Endothelial cell of umbilical vein (primary cell): ENCODE results near the gene PXT1. TPM values are rescaled to one million over a fixed set of nuclear protein-coding genes. Genes with fewer than 3 reads are reported as not detected.

Experiments used
- BruUV-seq: library from RNA; stranded (reverse); fragments of 400-500 nt; replicated peaks from 2 replicates; lab custom pipeline; 2021; lab: Mats Ljungman, UMichigan
- CTCF ChIA-PET: fragments of 300-600, 350-600 bp; sonication (Branson Sonifier 250); formaldehyde crosslinking; loops from one replicate; lab custom pipeline; 2021; ENCODE audit warnings: antibody characterized with exemption, inconsistent platforms; lab: Charles Lee
- POLR2A ChIA-PET: fragments of 300-600, 350-600 bp; sonication (Branson Sonifier 250); formaldehyde crosslinking; loops from one replicate; lab custom pipeline; 2021; ENCODE audit warnings: antibody characterized with exemption, inconsistent platforms; lab: Charles Lee
- DNase-seq: peaks from one replicate; pipeline ENCODE4 v3.0.0-alpha.2; 2011; ENCODE audit warnings: low read depth, low spot score
- FAIRE-seq: peaks from 2 replicates; lab custom pipeline; 2011; peaks lifted over from hg19 to GRCh38; lab: Jason Lieb, UNC
- H2AFZ ChIP-seq: 2 replicates; pipeline ENCODE4 v1.6.0; 2012; ENCODE audit warnings: low read depth, low read length, control low read depth, inconsistent platforms
- H3K27ac ChIP-seq: 2 replicates; pipeline ENCODE4 v1.5.1; 2011; ENCODE audit warnings: low read depth, mild to moderate bottlenecking, control low read depth, low read length, moderate library complexity; ENCODE audit not compliant: insufficient read depth
- H3K27me3 ChIP-seq, 2 experiments: 2 replicates each; pipeline versions ENCODE4 v1.6.0 to v1.6.1; 2011; ENCODE audit warnings: low read length in 2 of 2, mixed read lengths in 1 of 2; ENCODE audit not compliant: control insufficient read depth in 2 of 2, insufficient read depth in 2 of 2
- H3K36me3 ChIP-seq, 2 experiments: 2 replicates in 1 of 2; 3 replicates in 1 of 2; pipeline ENCODE4 v1.5.1; 2011; ENCODE audit warnings: low read length in 2 of 2, mild to moderate bottlenecking in 1 of 2, moderate library complexity in 1 of 2; ENCODE audit not compliant: control insufficient read depth in 2 of 2, insufficient read depth in 2 of 2; ENCODE audit errors: extremely low read depth in 1 of 2
- H3K4me1 ChIP-seq: 3 replicates; pipeline ENCODE4 v1.5.1; 2011; ENCODE audit warnings: mild to moderate bottlenecking, low read length; ENCODE audit not compliant: control insufficient read depth, insufficient read depth; ENCODE audit errors: extremely low read depth
- H3K4me2 ChIP-seq: 2 replicates; pipeline ENCODE4 v1.6.1; 2011; ENCODE audit warnings: low read length, control low read depth, mixed read lengths; ENCODE audit not compliant: insufficient read depth
- H3K4me3 ChIP-seq, 3 experiments: fragments of 200-600 bp in 1 of 3; sonication (generic), shearing (Covaris generic) in 1 of 3; replicated peaks in 1 of 3; 2 replicates each; pipeline ENCODE4 v1.5.1; 2011 to 2016; ENCODE audit warnings: control low read depth in 3 of 3, low read length in 3 of 3, mild to moderate bottlenecking in 2 of 3, inconsistent platforms in 1 of 3, low read depth in 1 of 3, moderate library complexity in 1 of 3; ENCODE audit not compliant: insufficient read depth in 1 of 3
- H3K79me2 ChIP-seq: 2 replicates; pipeline ENCODE4 v1.6.0; 2012; ENCODE audit warnings: low read length, inconsistent platforms; ENCODE audit not compliant: control insufficient read depth, insufficient read depth
- H3K9ac ChIP-seq: replicated peaks from 2 replicates; pipeline ENCODE3; 2011; ENCODE audit warnings: low read length, control low read depth; ENCODE audit not compliant: insufficient read depth; ENCODE audit errors: extremely low read depth
- H3K9me1 ChIP-seq: replicated peaks from 3 replicates; pipeline ENCODE4 v1.6.0; 2011; ENCODE audit warnings: mild to moderate bottlenecking, low read length; ENCODE audit not compliant: control insufficient read depth, insufficient read depth; ENCODE audit errors: extremely low read depth
- H3K9me3 ChIP-seq: replicated peaks from 2 replicates; pipeline ENCODE4 v1.5.1; 2012; ENCODE audit warnings: low read length, inconsistent platforms; ENCODE audit not compliant: control insufficient read depth, insufficient read depth
- H4K20me1 ChIP-seq: replicated peaks from 2 replicates; pipeline ENCODE3; 2011; ENCODE audit warnings: mild to moderate bottlenecking, low read length; ENCODE audit not compliant: control insufficient read depth, insufficient read depth; ENCODE audit errors: extremely low read depth
- CTCF ChIP-seq, 2 donors: IDR thresholded peaks; 1 replicate in 1 of 2; 2 replicates in 1 of 2; pipeline ENCODE4 v1.5.1; 2011; ENCODE audit warnings: low read length in 2 of 2, mild to moderate bottlenecking in 2 of 2, moderate library complexity in 2 of 2, control low read depth in 1 of 2, inconsistent platforms in 1 of 2, low read depth in 1 of 2; ENCODE audit not compliant: insufficient read depth in 1 of 2; ENCODE audit errors: extremely low read depth in 1 of 2
- EZH2 ChIP-seq: IDR thresholded peaks from 2 replicates; pipeline ENCODE4 v1.6.1; 2012; ENCODE audit warnings: borderline replicate concordance, low read depth, mild to moderate bottlenecking, moderate library complexity, low read length, inconsistent platforms; ENCODE audit not compliant: severe bottlenecking
- FOS ChIP-seq: IDR thresholded peaks from 2 replicates; pipeline ENCODE4 v1.6.1; 2011; ENCODE audit warnings: mild to moderate bottlenecking, low read length, moderate library complexity, borderline replicate concordance; ENCODE audit not compliant: insufficient read depth
- GATA2 ChIP-seq: IDR thresholded peaks from 2 replicates; pipeline ENCODE4 v1.7.0; 2011; ENCODE audit warnings: low read depth, mild to moderate bottlenecking, moderate library complexity, mixed read lengths, low read length; ENCODE audit not compliant: insufficient read length, insufficient read depth
- JUN ChIP-seq: IDR thresholded peaks from 2 replicates; pipeline ENCODE4 v1.6.1; 2011; ENCODE audit warnings: borderline replicate concordance, low read depth; ENCODE audit not compliant: insufficient read length, insufficient read depth
- MAX ChIP-seq: IDR thresholded peaks from 2 replicates; pipeline ENCODE4 v1.6.1; 2011; ENCODE audit not compliant: insufficient read depth, insufficient read length
- MYC ChIP-seq: IDR thresholded peaks from one replicate; pipeline ENCODE4 v1.6.1; 2011; ENCODE audit warnings: mild to moderate bottlenecking, low read depth, low read length
- POLR2A ChIP-seq: IDR thresholded peaks from 2 replicates; pipeline ENCODE4 v1.6.1; 2012; ENCODE audit warnings: low read depth, mild to moderate bottlenecking, control low read depth, low read length
- POLR2AphosphoS5 ChIP-seq: IDR thresholded peaks from 2 replicates; pipeline ENCODE4 v1.6.1; 2012; ENCODE audit warnings: low read depth, mild to moderate bottlenecking, control low read depth, low read length, moderate library complexity; ENCODE audit not compliant: insufficient read depth
- dilution Hi-C: fragments of 300-500 bp; cut with MboI; formaldehyde crosslinking; loops from one replicate; pipeline ENCODE4 v1.15.0; 2019; ENCODE audit warnings: low sequenced_read_pairs; ENCODE audit not compliant: extremely low pct_ligation_motif_present
- intact Hi-C: fragments of 100-400 bp; cut with micrococcal nuclease; formaldehyde crosslinking; loops from one replicate; pipeline ENCODE4 v1.10.0; 2022
- polyA plus RNA-seq, 4 experiments: library from polyadenylated mRNA; depleted of rRNA in 3 of 4; stranded (reverse) in 3 of 4; unstranded in 1 of 4; fragments of >200 nt; gene quantifications; 2 replicates each; pipeline versions ENCODE4 v1.2.1 to v1.2.3, GENCODE V29; 2011 to 2012; ENCODE audit warnings: missing spikeins in 1 of 4
- total RNA-seq: library from RNA; stranded (reverse); gene quantifications from 2 replicates; pipeline ENCODE4 v1.2.3, GENCODE V29; 2021

Gene PXT1
- total and polyA plus RNA-seq, 2 donors (not counting 3 experiments of a cell fraction or from before 2014, with no cell fraction given) = not detected

- no peak overlapping the region for H3K4me3 ChIP-seq
- no peak overlapping the region for H3K4me2 ChIP-seq
- H4K20me1 ChIP-seq = no peaks in the 10 kb centered on the region
- H3K9me1 ChIP-seq = no peaks in the 10 kb centered on the region
- H3K9ac ChIP-seq = no peak overlapping the region
- FAIRE-seq (no peak), DNase-seq (no peak)
- peaks cover 20% of the 10 kb centered on the region for H3K4me1 ChIP-seq
- ChIA-PET CTCF (interaction anchor here (12.2 to 12.9 kb wide), 2 partner anchors 10 to 52 kb away, joined by 168 to 373 read pairs; no protein-coding TSS in a partner anchor), POLR2A (no interaction called here)
- intact Hi-C loops (no loop called here), dilution Hi-C loops (no loop called here)
- no TSS peak for BruUV-seq
- TF ChIP-seq POLR2A (no peak), CTCF (IDR thresholded peaks at IDR 0.05; ENCODE audit: extremely low read depth in 1 of 2, insufficient read depth in 1 of 2, low read depth in 1 of 2, low read length in 2 of 2) (no peak), GATA2 (no peak), POLR2AphosphoS5 (no peak), MYC (no peak), EZH2 (no peak), JUN (no peak), FOS (no peak), MAX (no peak)
- H2AFZ ChIP-seq = no peak overlapping the region
- H3K27ac ChIP-seq = no peak overlapping the region
- H3K36me3 ChIP-seq = no peaks in the 10 kb centered on the region
- no peaks in the 10 kb centered on the region for H3K79me2 ChIP-seq
- H3K27me3 ChIP-seq = peaks cover 0 to 5% of the 10 kb centered on the region in 2 experiments
- no peaks in the 10 kb centered on the region for H3K9me3 ChIP-seq
Observed at GRCh38 chr6:36355819-36356218, 86.8 kb downstream of the PXT1 start.
